ENCODE results near the gene EGLN2.

DNA sequence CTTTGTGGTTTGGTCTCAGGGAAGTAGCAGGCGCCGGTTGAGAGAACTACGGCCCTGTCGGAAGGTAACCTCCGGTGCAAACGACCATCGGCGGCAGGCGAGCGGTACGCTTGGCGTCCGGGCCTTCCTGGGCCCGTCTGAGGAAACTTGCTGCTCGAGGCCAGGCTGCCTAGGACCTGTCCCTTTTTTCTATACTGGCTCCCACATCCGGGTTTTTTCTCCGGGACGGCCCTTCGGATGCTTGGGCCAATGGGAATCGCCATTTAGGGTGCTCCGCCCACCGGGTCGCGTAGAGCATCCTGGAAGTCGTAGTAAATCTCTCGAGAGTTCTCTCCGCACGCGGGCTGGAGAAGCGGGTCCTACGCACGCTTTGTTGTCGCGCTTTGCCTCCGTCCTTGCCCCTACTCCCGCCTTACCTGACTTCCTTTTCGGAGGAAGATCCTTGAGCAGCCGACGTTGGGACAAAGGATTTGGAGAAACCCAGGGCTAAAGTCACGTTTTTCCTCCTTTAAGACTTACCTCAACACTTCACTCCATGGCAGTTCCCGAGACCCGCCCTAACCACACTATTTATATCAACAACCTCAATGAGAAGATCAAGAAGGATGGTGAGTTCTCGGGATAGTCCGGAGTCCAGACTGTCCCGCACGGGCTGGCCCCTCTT lies 48.0 kb upstream of the EGLN2 start, which contains the start of gene SNRPA:
- TF ChIP-seq, protein P1, sequence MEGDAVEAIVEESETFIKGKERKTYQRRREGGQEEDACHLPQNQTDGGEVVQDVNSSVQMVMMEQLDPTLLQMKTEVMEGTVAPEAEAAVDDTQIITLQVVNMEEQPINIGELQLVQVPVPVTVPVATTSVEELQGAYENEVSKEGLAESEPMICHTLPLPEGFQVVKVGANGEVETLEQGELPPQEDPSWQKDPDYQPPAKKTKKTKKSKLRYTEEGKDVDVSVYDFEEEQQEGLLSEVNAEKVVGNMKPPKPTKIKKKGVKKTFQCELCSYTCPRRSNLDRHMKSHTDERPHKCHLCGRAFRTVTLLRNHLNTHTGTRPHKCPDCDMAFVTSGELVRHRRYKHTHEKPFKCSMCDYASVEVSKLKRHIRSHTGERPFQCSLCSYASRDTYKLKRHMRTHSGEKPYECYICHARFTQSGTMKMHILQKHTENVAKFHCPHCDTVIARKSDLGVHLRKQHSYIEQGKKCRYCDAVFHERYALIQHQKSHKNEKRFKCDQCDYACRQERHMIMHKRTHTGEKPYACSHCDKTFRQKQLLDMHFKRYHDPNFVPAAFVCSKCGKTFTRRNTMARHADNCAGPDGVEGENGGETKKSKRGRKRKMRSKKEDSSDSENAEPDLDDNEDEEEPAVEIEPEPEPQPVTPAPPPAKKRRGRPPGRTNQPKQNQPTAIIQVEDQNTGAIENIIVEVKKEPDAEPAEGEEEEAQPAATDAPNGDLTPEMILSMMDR (optimal IDR thresholded peaks at IDR 0.05 in 1 of 3, IDR thresholded peaks at IDR 0.05 in 1 of 3, conservative IDR thresholded peaks at IDR 0.05 in 1 of 3; ENCODE audit: extremely low read depth in 1 of 3, insufficient read depth in 2 of 3, low read length in 3 of 3), result no peak
- TF ChIP-seq EZH2 (IDR thresholded peaks at IDR 0.05; ENCODE audit: low read length), result no peak

Data from keratinocyte (primary cell).